ENCODE measurements around the gene ATP2B2.

DNA sequence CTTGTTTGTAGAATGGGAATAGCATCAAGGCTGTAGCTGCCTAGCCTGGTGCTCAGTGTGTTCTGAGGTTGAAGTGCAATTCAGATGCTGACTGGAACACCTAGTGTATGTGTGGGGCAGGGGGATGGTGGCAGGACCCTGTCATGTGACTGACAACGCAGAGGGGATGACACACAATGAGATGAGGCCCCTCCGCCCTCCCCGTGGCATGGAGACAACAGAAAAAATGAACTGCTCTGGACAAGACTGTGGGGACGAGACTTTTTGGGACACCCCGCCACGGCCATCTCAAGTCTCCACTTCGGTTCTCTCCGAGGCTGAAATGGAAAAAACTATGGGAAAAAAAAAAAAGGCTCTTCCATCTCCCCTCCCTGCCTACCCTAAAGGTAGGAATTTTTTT lies 174.1 kb downstream of the ATP2B2 start:
- TF ChIP-seq, protein P1, sequence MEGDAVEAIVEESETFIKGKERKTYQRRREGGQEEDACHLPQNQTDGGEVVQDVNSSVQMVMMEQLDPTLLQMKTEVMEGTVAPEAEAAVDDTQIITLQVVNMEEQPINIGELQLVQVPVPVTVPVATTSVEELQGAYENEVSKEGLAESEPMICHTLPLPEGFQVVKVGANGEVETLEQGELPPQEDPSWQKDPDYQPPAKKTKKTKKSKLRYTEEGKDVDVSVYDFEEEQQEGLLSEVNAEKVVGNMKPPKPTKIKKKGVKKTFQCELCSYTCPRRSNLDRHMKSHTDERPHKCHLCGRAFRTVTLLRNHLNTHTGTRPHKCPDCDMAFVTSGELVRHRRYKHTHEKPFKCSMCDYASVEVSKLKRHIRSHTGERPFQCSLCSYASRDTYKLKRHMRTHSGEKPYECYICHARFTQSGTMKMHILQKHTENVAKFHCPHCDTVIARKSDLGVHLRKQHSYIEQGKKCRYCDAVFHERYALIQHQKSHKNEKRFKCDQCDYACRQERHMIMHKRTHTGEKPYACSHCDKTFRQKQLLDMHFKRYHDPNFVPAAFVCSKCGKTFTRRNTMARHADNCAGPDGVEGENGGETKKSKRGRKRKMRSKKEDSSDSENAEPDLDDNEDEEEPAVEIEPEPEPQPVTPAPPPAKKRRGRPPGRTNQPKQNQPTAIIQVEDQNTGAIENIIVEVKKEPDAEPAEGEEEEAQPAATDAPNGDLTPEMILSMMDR (IDR thresholded peaks at IDR 0.05) = no peak
- TF ChIP-seq POLR2A (IDR thresholded peaks at IDR 0.05) = no peak

Measured in uterus (tissue), 2 donors.